ENCODE results near the gene MYO9A.
"Not testable (repeated sequence)": the region's sequence is repeated elsewhere in the genome, so short reads cannot be mapped to it uniquely, and the experiment has no call there.

Gene MYO9A

DNA sequence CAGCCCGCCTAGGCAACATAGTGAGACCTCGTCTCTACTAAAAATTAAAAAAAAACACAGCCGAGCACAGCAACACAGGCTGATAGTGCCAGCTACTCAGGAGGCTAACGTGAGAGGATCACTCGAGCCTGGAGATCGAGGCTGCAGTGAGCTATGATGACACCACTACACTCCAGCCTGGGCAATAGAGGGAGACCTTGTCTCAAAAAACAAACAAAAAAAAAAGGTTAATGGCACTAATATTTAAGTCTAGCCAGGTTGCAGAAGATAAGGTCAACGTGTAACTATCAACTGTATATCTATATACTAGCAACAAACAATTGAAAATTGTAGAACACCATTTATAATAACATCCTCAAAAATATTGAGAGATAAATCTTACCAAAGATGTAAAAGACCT, 75.1 kb downstream of the MYO9A start:
- no peak for DNase-seq (ENCODE audit: low read depth)

- no peak for DNase-seq (ENCODE audit: low read depth)
Measured at GRCh38 chr15:72042054-72042453, 75.9 kb downstream of the MYO9A start.

DNA sequence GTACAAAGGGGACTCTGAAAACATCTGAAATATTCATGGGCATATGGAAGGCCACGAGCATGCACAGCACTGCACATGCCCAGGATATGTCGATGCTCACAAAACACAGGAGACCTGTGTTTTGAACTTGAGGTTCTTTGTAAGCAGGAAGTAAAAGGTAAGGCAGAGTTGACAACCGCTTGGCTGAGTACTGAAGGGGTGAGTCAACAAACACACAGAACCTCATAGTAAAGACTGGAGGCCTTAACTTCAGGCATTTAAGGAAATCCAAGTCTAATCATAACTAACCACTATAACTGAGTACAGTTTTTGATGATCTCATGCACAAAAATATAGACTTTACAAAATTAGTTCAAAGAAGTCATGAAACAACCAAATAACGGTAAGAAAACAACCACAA, 80.6 kb downstream of the MYO9A start:
- DNase-seq (ENCODE audit: low read depth) = no peak

DNA sequence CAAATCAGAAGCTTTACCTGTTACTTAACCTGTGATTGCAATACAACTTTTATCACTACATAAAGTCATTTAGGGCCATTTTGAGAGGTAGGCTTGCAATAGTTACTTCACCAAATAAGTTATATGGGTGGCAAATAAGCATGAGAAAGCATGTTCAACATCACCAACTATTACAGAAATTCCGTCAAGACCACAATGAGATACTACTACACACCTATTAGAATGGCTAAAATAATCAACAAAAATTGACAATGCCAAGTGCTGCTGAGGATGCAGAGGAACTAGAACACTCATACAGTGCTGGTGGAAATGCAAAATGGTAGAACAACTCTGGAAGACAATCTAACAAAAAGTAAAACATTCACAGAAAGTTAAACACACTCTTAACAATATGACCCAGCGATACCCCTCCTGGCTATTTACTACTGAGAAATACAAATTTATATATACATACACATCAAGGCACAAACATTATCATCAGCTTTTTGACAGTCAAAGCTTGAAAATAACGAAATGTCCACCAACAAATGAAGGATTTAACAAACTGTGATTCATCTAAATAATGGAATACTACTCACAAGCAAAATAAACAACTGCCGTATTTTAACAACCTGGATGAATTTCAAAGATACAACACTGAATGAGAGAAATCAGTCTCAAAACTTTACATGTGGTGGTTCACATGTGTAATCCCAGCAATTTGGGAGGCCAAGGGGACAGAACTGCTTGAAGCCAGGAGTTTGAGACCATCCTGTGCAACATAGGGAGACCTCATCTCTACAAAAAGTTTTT, 82.9 kb downstream of the MYO9A start:
- DNase-seq (ENCODE audit: low read depth) = no peak

GRCh38 chr15:72034351-72034750, 83.6 kb downstream of the MYO9A start:
- DNase-seq (ENCODE audit: low read depth) = no peak

- no peak for DNase-seq (ENCODE audit: low read depth)
Measured at GRCh38 chr15:72033711-72034110, 84.2 kb downstream of the MYO9A start.

DNA sequence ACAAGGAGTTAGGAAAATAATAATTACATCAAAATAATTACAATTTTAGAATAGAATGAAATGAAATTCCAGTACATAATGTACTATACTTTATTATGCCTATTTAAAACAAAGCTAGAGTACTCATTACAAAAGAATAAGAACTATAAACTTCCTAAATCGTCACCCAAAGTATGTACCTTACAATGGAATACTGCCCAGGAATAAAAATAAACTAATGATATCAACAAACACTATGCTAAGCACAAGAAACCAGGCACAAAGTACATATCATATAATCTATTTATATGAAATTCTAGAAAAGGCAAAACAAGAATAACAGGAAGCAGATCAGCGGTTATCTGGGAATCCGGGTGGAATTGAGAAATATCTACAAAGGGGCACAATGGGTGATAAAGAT, 84.7 kb downstream of the MYO9A start:
- no peak for DNase-seq (ENCODE audit: low read depth)

DNA sequence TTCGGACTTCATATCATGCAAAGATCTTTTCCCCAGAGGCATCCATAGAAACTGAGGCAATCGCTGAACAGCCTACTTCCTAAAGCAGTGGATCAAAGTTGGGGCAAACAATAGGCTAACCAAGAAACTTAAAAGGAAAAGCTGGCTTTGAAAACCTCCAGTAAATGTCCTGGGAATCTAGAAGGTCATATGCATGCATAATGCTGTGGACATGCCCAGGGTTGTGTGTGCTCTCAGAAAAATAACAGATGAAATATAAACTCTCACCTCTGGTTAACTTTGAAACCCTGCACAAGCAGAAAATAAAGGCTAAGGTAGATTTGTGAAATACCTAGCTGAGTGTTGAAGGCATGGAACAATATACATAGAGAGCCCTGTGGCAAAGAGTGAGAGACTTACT, 96.3 kb downstream of the MYO9A start:
- no peak for DNase-seq (ENCODE audit: low read depth)

GRCh38 chr15:72020799-72021198, 97.2 kb downstream of the MYO9A start:
- no peak for DNase-seq (ENCODE audit: low read depth)

- DNase-seq (ENCODE audit: low read depth) = not testable (repeated sequence)
Measured at GRCh38 chr15:72014555-72014954, 103.4 kb downstream of the MYO9A start.

GRCh38 chr15:72013703-72014102, 104.2 kb downstream of the MYO9A start:
- no peak for DNase-seq (ENCODE audit: low read depth)

DNA sequence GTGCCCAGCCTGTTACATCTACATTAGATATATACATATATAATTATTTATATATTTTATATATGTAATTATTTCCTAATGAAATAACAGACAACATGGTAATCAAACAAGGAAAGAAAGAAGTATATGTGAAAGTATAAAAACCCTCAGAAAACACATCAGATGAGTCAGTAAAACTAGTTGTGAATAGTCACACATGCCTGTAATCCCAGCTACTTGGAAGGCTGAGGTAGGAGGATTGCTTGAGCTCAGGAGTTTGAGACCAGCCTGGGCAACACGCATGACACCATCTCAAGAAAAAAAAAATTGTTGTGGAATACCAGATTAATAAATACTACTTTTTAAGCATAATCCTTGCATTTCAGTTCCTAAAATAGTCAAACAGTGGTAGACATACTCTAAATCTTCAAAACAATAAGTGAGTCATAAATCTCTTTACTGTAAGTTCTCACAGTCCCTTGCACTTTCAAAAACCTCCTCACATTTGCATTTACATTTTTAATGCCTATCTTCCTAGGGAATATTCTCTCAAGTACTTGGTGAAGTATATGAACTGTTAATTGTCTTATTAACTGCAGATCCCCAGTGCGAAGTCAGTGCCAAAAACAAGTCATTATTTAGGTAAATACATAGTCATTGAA, 106.5 kb downstream of the MYO9A start:
- no peak for DNase-seq (ENCODE audit: low read depth)

DNA sequence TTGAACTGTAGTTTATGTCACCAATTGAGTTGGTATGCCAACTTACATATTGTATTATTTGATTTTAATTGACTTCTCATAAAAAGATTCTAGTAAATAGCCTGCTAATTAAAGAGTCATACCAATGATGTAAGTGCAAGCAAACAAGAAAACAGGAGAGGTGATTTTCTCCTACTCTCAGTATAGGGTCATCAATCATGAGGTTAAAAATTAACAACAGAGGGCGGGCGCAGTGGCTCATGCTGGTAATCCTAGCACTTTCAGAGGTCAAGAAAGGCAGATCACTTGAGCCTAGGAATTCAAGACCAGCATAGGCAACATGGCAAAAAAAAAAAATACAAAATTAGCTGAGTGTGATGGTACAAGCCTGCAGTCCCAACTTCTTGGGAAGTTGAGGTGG, 108.7 kb downstream of the MYO9A start:
- DNase-seq (ENCODE audit: low read depth) = no peak

DNA sequence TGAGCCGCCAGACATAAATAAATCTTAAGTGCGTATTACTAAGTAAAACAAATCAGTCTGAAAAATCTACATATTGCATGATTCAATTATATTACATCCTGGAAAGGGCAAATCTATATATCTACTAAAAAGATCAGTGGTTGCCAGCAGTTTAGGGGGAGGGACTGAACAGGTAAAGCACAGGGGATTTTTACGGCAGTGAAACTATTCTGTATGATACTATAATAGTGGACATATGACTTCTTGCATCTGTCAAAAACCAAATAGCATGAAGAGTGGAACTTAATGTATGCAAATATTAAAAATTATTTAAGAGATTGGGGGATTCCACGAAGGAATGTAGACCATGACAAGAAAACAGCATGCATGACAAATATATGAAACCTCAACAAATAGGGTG, 111.6 kb downstream of the MYO9A start:
- no peak for DNase-seq (ENCODE audit: low read depth)

GRCh38 chr15:72005483-72005882, 112.5 kb downstream of the MYO9A start:
- no peak for DNase-seq (ENCODE audit: low read depth)

DNA sequence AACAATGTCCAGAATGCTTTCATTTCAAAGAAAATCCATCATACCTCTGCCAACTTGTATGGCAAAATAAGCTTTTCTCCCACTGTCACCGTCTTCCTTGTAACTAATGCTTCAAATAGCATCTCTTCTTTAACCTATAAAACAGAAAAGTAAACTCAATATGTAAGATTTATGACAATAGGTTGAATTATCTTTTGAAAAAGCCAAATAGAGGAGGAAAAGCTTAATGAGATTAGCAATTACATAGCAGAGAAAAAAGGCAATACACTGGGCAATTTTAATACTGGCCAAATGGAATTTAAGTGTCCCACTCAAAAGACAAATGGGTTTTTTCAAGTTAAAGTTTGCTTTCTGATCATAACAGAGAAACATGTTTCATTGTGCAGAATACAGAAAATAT, 118.1 kb downstream of the MYO9A start:
- DNase-seq (ENCODE audit: low read depth) = no peak

DNA sequence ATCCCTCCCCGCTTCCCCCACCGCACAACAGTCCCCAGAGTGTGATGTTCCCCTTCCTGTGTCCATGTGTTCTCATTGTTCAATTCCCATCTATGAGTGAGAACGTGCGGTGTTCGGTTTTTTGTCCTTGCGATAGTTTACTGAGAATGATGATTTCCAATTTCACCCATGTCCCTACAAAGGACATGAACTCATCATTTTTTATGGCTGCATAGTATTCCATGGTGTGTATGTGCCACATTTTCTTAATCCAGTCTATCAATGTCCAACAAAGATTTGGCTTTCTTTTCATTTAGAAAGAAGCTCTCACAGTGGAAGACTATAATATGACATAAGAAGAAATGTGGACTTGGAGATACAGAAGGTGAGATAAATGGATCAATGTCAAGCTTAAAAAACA, 119.2 kb downstream of the MYO9A start:
- not testable (repeated sequence) for DNase-seq (ENCODE audit: low read depth)

DNA sequence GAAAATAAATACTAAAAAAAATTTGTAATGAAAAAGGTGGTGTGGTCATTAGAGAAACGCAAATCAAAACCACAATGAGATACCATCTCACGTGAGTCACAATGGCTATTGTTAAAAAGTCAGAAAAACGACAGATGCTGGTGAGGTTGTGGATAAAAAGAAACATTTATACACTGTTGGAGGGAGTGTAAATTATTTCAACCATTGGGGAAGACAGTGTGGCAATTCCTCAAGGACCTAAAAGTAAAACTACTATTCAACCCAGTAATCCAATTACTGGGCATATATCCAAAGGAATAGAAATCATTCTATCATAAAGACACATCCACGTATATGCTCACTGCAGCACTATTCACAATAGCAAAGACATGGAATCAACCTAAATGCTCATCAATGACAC, 120.3 kb downstream of the MYO9A start:
- DNase-seq (ENCODE audit: low read depth) = no peak

GRCh38 chr15:71975816-71976150, 142.2 kb downstream of the MYO9A start:
- DNase-seq (ENCODE audit: low read depth) = no peak

DNA sequence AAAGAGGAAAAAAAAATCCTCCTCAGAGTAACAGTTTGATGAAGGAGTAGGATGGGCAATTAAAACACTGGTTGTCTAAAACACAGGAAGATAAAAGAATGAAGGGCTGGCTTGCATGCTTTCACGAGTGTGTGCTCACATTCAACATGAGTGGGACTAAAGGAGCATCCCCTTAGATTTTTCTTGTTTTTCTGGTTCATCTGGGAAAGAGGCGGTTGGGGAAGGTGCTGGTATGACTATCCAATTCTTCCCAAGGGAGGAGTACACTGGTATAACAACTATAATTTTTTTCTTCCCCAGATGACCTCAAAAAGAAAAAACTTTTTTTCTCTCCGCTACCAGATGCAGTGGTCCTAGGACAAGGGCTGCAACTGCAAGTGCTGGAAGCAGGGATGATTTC, 143.7 kb downstream of the MYO9A start:
- DNase-seq (ENCODE audit: low read depth) = no peak

DNA sequence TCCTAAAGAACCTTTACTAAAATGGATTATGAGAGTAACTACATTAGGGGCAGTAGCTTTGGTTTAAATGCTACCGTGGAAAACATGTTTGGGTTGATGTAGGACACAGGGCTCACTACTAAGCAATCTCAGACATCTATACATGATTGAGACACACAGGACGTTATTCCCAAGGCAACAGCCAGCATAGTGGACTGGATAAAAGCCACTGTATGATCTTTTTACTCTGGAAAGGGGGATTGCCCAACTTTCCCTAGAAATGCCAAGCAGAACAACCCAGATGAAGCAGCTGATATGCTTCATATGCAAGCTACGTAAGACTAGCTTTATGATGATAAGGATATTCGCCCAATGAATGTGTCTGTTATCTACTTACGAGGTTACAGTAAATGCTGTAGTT, 144.6 kb downstream of the MYO9A start:
- DNase-seq (ENCODE audit: low read depth) = no peak

GRCh38 chr15:71971905-71972304, 146.0 kb downstream of the MYO9A start:
- no peak for DNase-seq (ENCODE audit: low read depth)

DNA sequence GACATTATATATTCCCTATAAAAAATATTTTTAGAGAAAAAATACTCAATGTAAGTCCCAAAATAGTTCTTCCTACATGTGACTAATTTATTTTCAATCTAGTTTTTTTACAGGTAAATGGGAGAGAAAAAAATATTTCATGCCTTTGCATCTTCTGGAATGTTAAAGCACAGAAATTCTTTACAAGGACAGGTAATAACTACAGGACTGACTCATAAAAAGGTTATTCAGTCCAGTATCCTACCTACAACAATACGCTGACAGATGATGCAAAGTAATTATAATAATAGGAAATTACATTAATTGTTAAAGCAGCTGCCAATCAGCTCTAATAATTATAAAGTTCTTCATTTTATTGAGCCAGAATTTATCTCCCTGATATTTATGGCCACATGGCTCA, 147.5 kb downstream of the MYO9A start:
- DNase-seq (ENCODE audit: low read depth) = no peak

- no peak for DNase-seq (ENCODE audit: low read depth)
Measured at GRCh38 chr15:71962537-71962936, 155.4 kb downstream of the MYO9A start.

Data from HS-27A (cell line).